Transverse colon (tissue), 4 donors: Measurements from ENCODE around the gene STIM1. TPM values are rescaled to one million over a fixed set of nuclear protein-coding genes. Genes with fewer than 3 reads are reported as not detected.

ENCODE experiments used
- DNase-seq: peaks from one replicate; pipeline ENCODE4 v3.0.0-alpha.2; 2019
- H3K27ac ChIP-seq, 4 donors: fragments of 200-600 bp; sonication (generic); 2 replicates each; pipeline ENCODE4 v1.5.1; 2016 to 2018; ENCODE audit warnings: inconsistent platforms in 4 of 4
- H3K27me3 ChIP-seq: fragments of 200-600 bp; sonication (generic); 2 replicates; pipeline ENCODE4 v1.5.1; 2017; ENCODE audit warnings: inconsistent platforms
- H3K36me3 ChIP-seq, 4 donors: fragments of 200-600 bp; sonication (generic); 2 replicates each; pipeline ENCODE4 v1.5.1; 2017 to 2019; ENCODE audit warnings: inconsistent platforms in 4 of 4
- H3K4me1 ChIP-seq, 4 donors: fragments of 200-600 bp; sonication (generic); 2 replicates each; pipeline ENCODE4 v1.5.1; 2017 to 2020; ENCODE audit warnings: inconsistent platforms in 4 of 4
- H3K4me3 ChIP-seq, 4 donors: fragments of 200-600 bp; sonication (generic); 1 replicate in 1 of 4; 2 replicates in 3 of 4; pipeline versions ENCODE4 v1.5.1 to v1.6.1; 2017 to 2019; ENCODE audit warnings: inconsistent platforms in 4 of 4
- H3K9me3 ChIP-seq, 2 donors: fragments of 200-600 bp; sonication (generic); 2 replicates each; pipeline ENCODE4 v1.5.1; 2017 to 2019; ENCODE audit warnings: inconsistent platforms in 2 of 2
- EP300 ChIP-seq: sonication (generic); formaldehyde crosslinking; IDR thresholded peaks from one replicate; pipeline ENCODE4 v1.6.1; 2017; ENCODE audit warnings: antibody characterized with exemption, low read depth
- POLR2A ChIP-seq: fragments of 450-650 bp; IDR thresholded peaks from one replicate; pipeline ENCODE4 v1.6.1; 2016; ENCODE audit warnings: antibody characterized with exemption, mild to moderate bottlenecking, moderate library complexity
- POLR2AphosphoS5 ChIP-seq, 3 donors: sonication (generic); formaldehyde crosslinking; IDR thresholded peaks; one replicate each; pipeline ENCODE4 v1.6.1; 2016; ENCODE audit warnings: antibody characterized with exemption in 3 of 3
- WGBS, 2 donors: methylation state at CpG; one replicate each; pipeline ENCODE4 v1.1.5; 2018; ENCODE audit warnings: low coverage in 1 of 2; 5-methylcytosine and 5-hydroxymethylcytosine counted together
- in situ Hi-C, 4 donors: fragments of 200-750 bp; cut with MboI; loops; one replicate each; pipeline versions ENCODE4 v1.15.0 to v1.15.1; 2017; ENCODE audit warnings: low sequenced_read_pairs in 3 of 4, low pct_ligation_motif_present in 1 of 4, low pct_unique_long_range_greater_than_20kb in 1 of 4
- intact Hi-C: fragments of 100-400 bp; cut with DNase I; formaldehyde crosslinking; loops from one replicate; pipeline ENCODE4 v1.15.1; 2023; ENCODE audit warnings: low total_unique reads
- total RNA-seq, 4 donors: library from RNA; depleted of rRNA; stranded (reverse); fragments of >200 nt; gene quantifications; one replicate each; pipeline ENCODE4 v1.1.0, GENCODE V29; 2016
- TF ChIP-seq, protein P1 (sequence below), 5 experiments: fragments of 200-600 bp in 3 of 5; fragments of 450-650 bp in 2 of 5; sonication (generic) in 3 of 5; IDR thresholded peaks; 1 replicate in 2 of 5; 2 replicates in 3 of 5; pipeline ENCODE4 v1.5.1; 2016 to 2017; ENCODE audit warnings: antibody characterized with exemption in 5 of 5, inconsistent platforms in 3 of 5, mild to moderate bottlenecking in 2 of 5, moderate library complexity in 1 of 5

Gene STIM1
- total RNA-seq, 4 donors from 2014 or later, result 41.2 to 79.3 (median 48.0) TPM

- H3K9me3 ChIP-seq, result no peaks in the 10 kb centered on the region
- in situ Hi-C loops (loop anchor here in 2 of 4 donors (5.0 kb wide), 2 partner anchors 222 to 227 kb away; no protein-coding TSS in a partner anchor), intact Hi-C loops (no loop called here)
- no peak overlapping the region for H3K4me3 ChIP-seq
- 68% methylated on average over 3 of the region's 3 CpGs; no CpG with 5 or more reads in 1 of the 2 donors for WGBS, 2 donors
- no peak overlapping the region for H3K27ac ChIP-seq
- DNase-seq, result no peak
- no peaks in the 10 kb centered on the region for H3K36me3 ChIP-seq
- TF ChIP-seq POLR2AphosphoS5 (IDR thresholded peaks at IDR 0.05) (no peak), EP300 (no peak), POLR2A (no peak)
- TF ChIP-seq, protein P1, sequence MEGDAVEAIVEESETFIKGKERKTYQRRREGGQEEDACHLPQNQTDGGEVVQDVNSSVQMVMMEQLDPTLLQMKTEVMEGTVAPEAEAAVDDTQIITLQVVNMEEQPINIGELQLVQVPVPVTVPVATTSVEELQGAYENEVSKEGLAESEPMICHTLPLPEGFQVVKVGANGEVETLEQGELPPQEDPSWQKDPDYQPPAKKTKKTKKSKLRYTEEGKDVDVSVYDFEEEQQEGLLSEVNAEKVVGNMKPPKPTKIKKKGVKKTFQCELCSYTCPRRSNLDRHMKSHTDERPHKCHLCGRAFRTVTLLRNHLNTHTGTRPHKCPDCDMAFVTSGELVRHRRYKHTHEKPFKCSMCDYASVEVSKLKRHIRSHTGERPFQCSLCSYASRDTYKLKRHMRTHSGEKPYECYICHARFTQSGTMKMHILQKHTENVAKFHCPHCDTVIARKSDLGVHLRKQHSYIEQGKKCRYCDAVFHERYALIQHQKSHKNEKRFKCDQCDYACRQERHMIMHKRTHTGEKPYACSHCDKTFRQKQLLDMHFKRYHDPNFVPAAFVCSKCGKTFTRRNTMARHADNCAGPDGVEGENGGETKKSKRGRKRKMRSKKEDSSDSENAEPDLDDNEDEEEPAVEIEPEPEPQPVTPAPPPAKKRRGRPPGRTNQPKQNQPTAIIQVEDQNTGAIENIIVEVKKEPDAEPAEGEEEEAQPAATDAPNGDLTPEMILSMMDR (IDR thresholded peaks at IDR 0.05), result no peak
- peaks cover 0 to 15% (median 0%) of the 10 kb centered on the region in 4 donors for H3K4me1 ChIP-seq
- no peaks in the 10 kb centered on the region for H3K27me3 ChIP-seq
Measured at GRCh38 chr11:3845670-3846069, 9.8 kb upstream of the STIM1 start.

DNA sequence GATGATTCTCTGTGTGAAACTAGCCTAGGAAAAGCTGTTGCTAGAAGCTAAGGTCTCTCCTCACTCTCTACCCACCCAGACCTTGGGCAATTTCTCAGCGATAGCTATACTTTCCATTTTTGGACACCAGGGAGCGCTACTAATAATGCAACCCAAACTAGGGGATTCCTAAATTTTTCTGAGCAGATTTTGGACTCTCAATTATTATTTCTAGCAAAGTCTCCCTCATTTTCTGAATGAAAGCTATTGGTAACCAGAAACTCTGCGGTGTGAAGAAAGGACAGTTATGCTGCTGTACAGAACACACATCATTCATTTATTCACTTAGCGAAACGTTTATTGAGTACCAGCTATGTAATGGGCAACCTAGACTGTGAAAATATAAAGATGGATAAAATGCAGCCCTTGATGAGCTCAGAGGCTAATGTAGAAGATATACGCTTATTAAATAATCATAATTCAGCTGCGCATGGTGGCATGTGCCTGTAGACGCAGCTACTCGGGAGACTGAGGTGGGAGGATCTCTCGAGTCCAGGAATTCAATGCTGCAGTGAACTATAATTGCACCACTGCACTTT, 6.1 kb upstream of the STIM1 start:
- Histone ChIP-seq H3K27ac (no peak overlapping the region), H3K4me1 (peaks cover 3 to 17% (median 4%) of the 10 kb centered on the region in 4 donors), H3K4me3 (no peak overlapping the region), H3K27me3 (no peaks in the 10 kb centered on the region), H3K36me3 (no peaks in the 10 kb centered on the region), H3K9me3 (no peaks in the 10 kb centered on the region)
- in situ Hi-C loops, result loop anchor here in 2 of 4 donors (5.0 kb wide), 2 partner anchors 218 to 223 kb away; no protein-coding TSS in a partner anchor
- no peak for DNase-seq
- intact Hi-C loops, result loop anchor here (2.0 kb wide), 1 partner anchor 223 kb away; no protein-coding TSS in a partner anchor
- 62 to 73% methylated on average over 6 to 10 of the region's 10 CpGs for WGBS, 2 donors
- no peak for TF ChIP-seq POLR2A
- no peak for TF ChIP-seq POLR2AphosphoS5 (IDR thresholded peaks at IDR 0.05)
- TF ChIP-seq EP300, result no peak
- TF ChIP-seq, protein P1 (IDR thresholded peaks at IDR 0.05), result peak; percentile 64 to 76 (median 69)

- in situ Hi-C loops (loop anchor here in 3 of 4 donors (5.0 to 25.0 kb wide), 4 partner anchors 109 to 221 kb away; no protein-coding TSS in a partner anchor), intact Hi-C loops (no loop called here)
- Histone ChIP-seq H3K36me3 (no peaks in the 10 kb centered on the region), H3K27me3 (no peaks in the 10 kb centered on the region), H3K27ac (peak overlapping the region in 1 of 4 donors; percentile 98), H3K4me1 (peaks cover 15 to 35% (median 30%) of the 10 kb centered on the region in 4 donors), H3K4me3 (no peak overlapping the region), H3K9me3 (no peaks in the 10 kb centered on the region)
- TF ChIP-seq POLR2AphosphoS5 (IDR thresholded peaks at IDR 0.05) (no peak), EP300 (no peak), POLR2A (no peak)
- TF ChIP-seq, protein P1 (IDR thresholded peaks at IDR 0.05), result no peak
- no peak for DNase-seq
- WGBS, 2 donors, result 93 to 100% methylated on average over 1 of the region's 1 CpG
Measured at GRCh38 chr11:3853545-3853842, 2.0 kb upstream of the STIM1 start.

GRCh38 chr11:3853899-3854659, 1.4 kb upstream of the STIM1 start:
- Histone ChIP-seq H3K36me3 (no peaks in the 10 kb centered on the region), H3K4me1 (peaks cover 19 to 41% (median 36%) of the 10 kb centered on the region in 4 donors), H3K27ac (peak overlapping the region; percentile 98 to 100 (median 99)), H3K9me3 (no peaks in the 10 kb centered on the region), H3K4me3 (peak overlapping the region in 1 of 4 donors; percentile 85), H3K27me3 (no peaks in the 10 kb centered on the region)
- in situ Hi-C loops (loop anchor here in 3 of 4 donors (5.0 to 25.0 kb wide), 4 partner anchors 108 to 221 kb away; no protein-coding TSS in a partner anchor), intact Hi-C loops (no loop called here)
- WGBS, 2 donors, result 42 to 53% methylated on average over 5 to 11 of the region's 11 CpGs
- TF ChIP-seq, protein P1 (IDR thresholded peaks at IDR 0.05), result no peak
- TF ChIP-seq EP300 (no peak), POLR2AphosphoS5 (IDR thresholded peaks at IDR 0.05) (peak in 1 of 3 donors; percentile 48), POLR2A (no peak)
- DNase-seq, result peak; percentile 60
